IMR-90 (cell line): ENCODE data around the gene CDKN2D. TPM values are rescaled to one million over a fixed set of nuclear protein-coding genes. Genes with fewer than 3 reads are reported as not detected.

Experiments
- ATAC-seq: fragments of 200-7000 bp; cut with Tn5 transposase; 2 replicates; pipeline ENCODE4 v1.9.1; 2020; ENCODE audit warnings: low read depth, mild to moderate bottlenecking, moderate library complexity
- BruUV-seq: library from RNA; stranded (reverse); fragments of 400-500 nt; replicated peaks from 2 replicates; lab custom pipeline; 2021; lab: Mats Ljungman, UMichigan
- CTCF ChIA-PET: fragments of 300-600 bp; formaldehyde crosslinking; extraction: SDS; loops from one replicate; lab custom pipeline; 2021; ENCODE audit warnings: antibody characterized with exemption; lab: Yijun Ruan, JAX
- POLR2A ChIA-PET: fragments of 300-600 bp; sonication (Branson Sonifier 250); formaldehyde crosslinking; loops from one replicate; lab custom pipeline; 2022; ENCODE audit warnings: antibody characterized with exemption; ENCODE audit not compliant: unreplicated experiment; lab: Charles Lee
- DNase-seq: peaks from one replicate; pipeline ENCODE4 v3.0.0; 2013
- H2AFZ ChIP-seq: replicated peaks from 2 replicates; pipeline ENCODE3; 2013; ENCODE audit warnings: low read length, mild to moderate bottlenecking; ENCODE audit not compliant: poor library complexity
- H2AK5ac ChIP-seq: 2 replicates; pipeline ENCODE4 v1.6.1; 2013; ENCODE audit warnings: low read depth, low read length, inconsistent platforms
- H2AK9ac ChIP-seq: replicated peaks from 2 replicates; pipeline ENCODE3; 2013; ENCODE audit warnings: mild to moderate bottlenecking, low read depth, low read length, moderate library complexity; ENCODE audit not compliant: poor library complexity
- H2BK120ac ChIP-seq: 2 replicates; pipeline ENCODE4 v1.6.1; 2013; ENCODE audit warnings: low read depth, low read length, inconsistent platforms
- H2BK15ac ChIP-seq: 3 replicates; pipeline ENCODE4 v1.6.1; 2013; ENCODE audit warnings: low read depth, low read length, inconsistent platforms
- H2BK20ac ChIP-seq: 2 replicates; pipeline ENCODE4 v1.6.1; 2013; ENCODE audit warnings: low read depth, mild to moderate bottlenecking, inconsistent platforms, low read length, moderate library complexity
- H2BK5ac ChIP-seq: 2 replicates; pipeline ENCODE4 v1.6.1; 2013; ENCODE audit warnings: mild to moderate bottlenecking, low read depth, low read length, inconsistent platforms; ENCODE audit not compliant: poor library complexity, severe bottlenecking
- H3K14ac ChIP-seq: replicated peaks from 2 replicates; pipeline ENCODE4 v1.6.1; 2013; ENCODE audit warnings: low read depth, low read length, inconsistent platforms
- H3K18ac ChIP-seq: 2 replicates; pipeline ENCODE4 v1.6.1; 2013; ENCODE audit warnings: low read depth, low read length, control low read depth
- H3K23ac ChIP-seq: 2 replicates; pipeline ENCODE4 v1.6.1; 2013; ENCODE audit warnings: low read depth, low read length, inconsistent platforms
- H3K27ac ChIP-seq: 2 replicates; pipeline ENCODE4 v1.5.1; 2013; ENCODE audit warnings: mild to moderate bottlenecking, control low read depth, low read length; ENCODE audit not compliant: insufficient read depth
- H3K27me3 ChIP-seq: 2 replicates; pipeline ENCODE4 v1.6.1; 2013; ENCODE audit warnings: low read length; ENCODE audit not compliant: control insufficient read depth, insufficient read depth
- H3K36me3 ChIP-seq: 2 replicates; pipeline ENCODE4 v1.6.1; 2013; ENCODE audit warnings: low read length, mixed read lengths; ENCODE audit not compliant: control insufficient read depth, insufficient read depth
- H3K4ac ChIP-seq: 2 replicates; pipeline ENCODE4 v1.6.1; 2013; ENCODE audit warnings: low read depth, low read length, inconsistent platforms
- H3K4me1 ChIP-seq: 2 replicates; pipeline ENCODE4 v1.6.1; 2013; ENCODE audit warnings: low read length, mixed read lengths; ENCODE audit not compliant: control insufficient read depth, insufficient read depth
- H3K4me2 ChIP-seq: 2 replicates; pipeline ENCODE4 v1.6.1; 2013; ENCODE audit warnings: low read depth, mild to moderate bottlenecking, control low read depth, low read length, moderate library complexity
- H3K4me3 ChIP-seq: 2 replicates; pipeline ENCODE4 v1.5.1; 2013; ENCODE audit warnings: low read depth, mild to moderate bottlenecking, control low read depth, low read length, moderate library complexity; ENCODE audit not compliant: insufficient read depth
- H3K56ac ChIP-seq: 2 replicates; pipeline ENCODE4 v1.6.1; 2013; ENCODE audit warnings: low read length, inconsistent platforms; ENCODE audit not compliant: insufficient read depth; ENCODE audit errors: extremely low read depth
- H3K79me1 ChIP-seq, 2 experiments: 2 replicates each; pipeline ENCODE4 v1.6.1; 2013; ENCODE audit warnings: low read length in 2 of 2, inconsistent platforms in 1 of 2, low read depth in 1 of 2
- H3K9ac ChIP-seq: 2 replicates; pipeline ENCODE4 v1.6.1; 2013; ENCODE audit warnings: low read depth, low read length, control low read depth
- H3K9me1 ChIP-seq: 2 replicates; pipeline ENCODE4 v1.6.1; 2013; ENCODE audit warnings: low read length, inconsistent platforms; ENCODE audit not compliant: insufficient read depth
- H3K9me3 ChIP-seq: 2 replicates; pipeline ENCODE4 v1.6.1; 2013; ENCODE audit warnings: low read length; ENCODE audit not compliant: control insufficient read depth, insufficient read depth
- H4K20me1 ChIP-seq: 2 replicates; pipeline ENCODE4 v1.6.1; 2013; ENCODE audit warnings: low read length, inconsistent platforms; ENCODE audit not compliant: insufficient read depth
- H4K5ac ChIP-seq: 2 replicates; pipeline ENCODE4 v1.6.1; 2013; ENCODE audit warnings: mild to moderate bottlenecking, low read depth, low read length, control low read depth
- H4K8ac ChIP-seq, 2 experiments: 2 replicates each; pipeline ENCODE4 v1.6.1; 2013; ENCODE audit warnings: low read depth in 2 of 2, low read length in 2 of 2, control low read depth in 1 of 2, inconsistent platforms in 1 of 2
- H4K91ac ChIP-seq: 2 replicates; pipeline ENCODE4 v1.6.1; 2013; ENCODE audit warnings: low read depth, low read length, inconsistent platforms; ENCODE audit not compliant: insufficient read depth
- CEBPB ChIP-seq: IDR thresholded peaks from 2 replicates; pipeline ENCODE4 v1.6.1; 2012; ENCODE audit warnings: low read depth, low read length, improper control_type of control experiment
- RCOR1 ChIP-seq: IDR thresholded peaks from 2 replicates; pipeline ENCODE4 v1.6.1; 2012; ENCODE audit warnings: mild to moderate bottlenecking, low read length, improper control_type of control experiment; ENCODE audit not compliant: insufficient replicate concordance
- WGBS, 2 experiments: methylation state at CpG; one replicate each; pipeline versions ENCODE4 v1.1.5 to v1.1.7; 2013; ENCODE audit warnings: missing lambda C conversion rate in 2 of 2; ENCODE audit not compliant: insufficient read length in 1 of 2; ENCODE audit errors: extremely low coverage in 2 of 2; 5-methylcytosine and 5-hydroxymethylcytosine counted together
- dilution Hi-C: fragments of 300-500 bp; cut with HindIII; formaldehyde crosslinking; loops from one replicate; pipeline ENCODE4 v1.14.3; 2018; ENCODE audit warnings: low sequenced_read_pairs; ENCODE audit not compliant: unreplicated experiment
- in situ Hi-C: fragments of 300-500 bp; cut with MboI; formaldehyde crosslinking; loops from 3 replicates; pipeline ENCODE4 v1.14.3; 2019; ENCODE audit warnings: low sequenced_read_pairs, inconsistent platforms, mixed read lengths
- intact Hi-C: fragments of 100-400 bp; cut with micrococcal nuclease; formaldehyde crosslinking; loops from 2 replicates; pipeline ENCODE4 v1.10.0; 2022
- polyA plus RNA-seq, 3 experiments: library from polyadenylated mRNA; depleted of rRNA; stranded (reverse); fragments of >200 nt; gene quantifications; 2 replicates each; pipeline ENCODE4 v1.2.3, GENCODE V29; 2012; ENCODE audit warnings: low replicate concordance in 1 of 3
- total RNA-seq: library from RNA; depleted of rRNA; stranded (reverse); fragments of >200 nt; gene quantifications from 2 replicates; pipeline ENCODE4 v1.2.3, GENCODE V29; 2012

Gene CDKN2D
- total and polyA plus RNA-seq, 2 of the 4 experiments (the other 2 are of a cell fraction): 3.6 to 8.5 TPM

GRCh38 chr19:10587022-10587838 is 18.5 kb upstream of the CDKN2D start, which contains the start of gene AP1M2:
TSS of gene AP1M2 (minus strand) at chr19:10587312. CDS start at chr19:10587231, 81 bp downstream.
- Histone ChIP-seq H2BK120ac (no peak within 1 kb of the TSS), H3K9me1 (no peaks in the 10 kb centered on the region; the same call in 1 of the 2 replicates), H3K4ac (no peak within 1 kb of the TSS), H4K20me1 (no peaks in the 10 kb centered on the region), H2BK20ac (no peak within 1 kb of the TSS), H2AK9ac (no peak within 1 kb of the TSS), H2AK5ac (no peak within 1 kb of the TSS), H3K4me3 (no peak within 1 kb of the TSS), H4K91ac (no peak within 1 kb of the TSS), H3K14ac (no peak within 1 kb of the TSS), H3K4me2 (no peak within 1 kb of the TSS), H2BK5ac (no peak within 1 kb of the TSS), H4K5ac (no peak within 1 kb of the TSS), H2AFZ (no peak within 1 kb of the TSS), H2BK15ac (no peak within 1 kb of the TSS), H3K18ac (no peak within 1 kb of the TSS), H3K79me1 (no peaks in the 10 kb centered on the region), H3K9ac (no peak within 1 kb of the TSS), H3K56ac (no peak within 1 kb of the TSS), H4K8ac (no peak within 1 kb of the TSS), H3K36me3 (no peaks in the 10 kb centered on the region), H3K27me3 (peaks cover 19% of the 10 kb centered on the region), H3K9me3 (peaks cover 3% of the 10 kb centered on the region; the same call in 1 of the 2 replicates), H3K23ac (no peak within 1 kb of the TSS), H3K27ac (no peak within 1 kb of the TSS), H3K4me1 (no peaks in the 10 kb centered on the region)
- BruUV-seq: no TSS peak
- dilution Hi-C loops: no loop called here
- ATAC-seq: no peak
- CTCF ChIA-PET: no interaction called here
- in situ Hi-C loops: no loop called here
- TF ChIP-seq RCOR1: no peak
- no peak for TF ChIP-seq CEBPB
- 17 to 100% methylated on average over 2 to 25 of the region's 35 CpGs for WGBS, 2 experiments
- intact Hi-C loops: no loop called here
- POLR2A ChIA-PET: no interaction called here
- DNase-seq: no peak
